Testis (tissue), 3 donors: ENCODE results near the gene DSN1. TPM values are rescaled to one million over a fixed set of nuclear protein-coding genes. Genes with fewer than 3 reads are reported as not detected.

Experiments
- DNase-seq: peaks from one replicate; pipeline ENCODE4 v3.0.0-alpha.2; 2019
- H3K27ac ChIP-seq, 2 donors: fragments of 200-600 bp; sonication (generic); one replicate each; pipeline ENCODE4 v1.5.1; 2019
- H3K27me3 ChIP-seq: fragments of 200-600 bp; sonication (generic); one replicate; pipeline ENCODE4 v1.5.1; 2019
- H3K36me3 ChIP-seq: fragments of 200-600 bp; sonication (generic); one replicate; pipeline ENCODE4 v1.5.1; 2017; ENCODE audit warnings: low read depth; ENCODE audit errors: missing control alignments
- H3K4me1 ChIP-seq: fragments of 200-600 bp; sonication (generic); one replicate; pipeline ENCODE4 v1.5.1; 2019
- H3K4me3 ChIP-seq, 2 donors: fragments of 200-600 bp; sonication (generic); one replicate each; pipeline ENCODE4 v1.5.1; 2017 to 2019
- H3K9me3 ChIP-seq: fragments of 200-600 bp; sonication (generic); one replicate; pipeline ENCODE4 v1.5.1; 2017
- POLR2A ChIP-seq: fragments of 450-650 bp; IDR thresholded peaks from one replicate; pipeline ENCODE4 v1.6.1; 2017; ENCODE audit warnings: antibody characterized with exemption, mild to moderate bottlenecking, moderate library complexity
- WGBS, 2 donors: methylation state at CpG; one replicate each; pipeline ENCODE4 v1.1.5; 2018; 5-methylcytosine and 5-hydroxymethylcytosine counted together
- intact Hi-C: fragments of 100-400 bp; cut with DNase I; formaldehyde crosslinking; loops from one replicate; pipeline ENCODE4 v1.15.1; 2023; ENCODE audit warnings: low total_unique reads
- polyA plus RNA-seq: library from polyadenylated mRNA; stranded (reverse); fragments of 350-450 nt; fragmentation: Illumina TruSeq; extraction: RNeasy Lipid Tissue Mini Kit (QIAGEN cat#74804); gene quantifications from one replicate; pipeline ENCODE4 v1.2.3, GENCODE V29; 2014; ENCODE audit warnings: low read depth, low replicate concordance; ENCODE audit not compliant: insufficient read depth
- total RNA-seq, 2 donors: library from RNA; depleted of rRNA; stranded (reverse); fragments of >200 nt; gene quantifications; one replicate each; pipeline ENCODE4 v1.2.3, GENCODE V29; 2016
- TF ChIP-seq, protein P1 (sequence below), 3 experiments: fragments of 450-650 bp in 2 of 3; fragments of 200-600 bp in 1 of 3; sonication (generic) in 1 of 3; IDR thresholded peaks; one replicate each; pipeline ENCODE4 v1.5.1; 2016 to 2019; ENCODE audit warnings: antibody characterized with exemption in 3 of 3, mild to moderate bottlenecking in 2 of 3, moderate library complexity in 1 of 3

Gene DSN1
- total and polyA plus RNA-seq, 3 donors from 2014 or later: 24.6 to 38.6 (median 30.2) TPM

DNA sequence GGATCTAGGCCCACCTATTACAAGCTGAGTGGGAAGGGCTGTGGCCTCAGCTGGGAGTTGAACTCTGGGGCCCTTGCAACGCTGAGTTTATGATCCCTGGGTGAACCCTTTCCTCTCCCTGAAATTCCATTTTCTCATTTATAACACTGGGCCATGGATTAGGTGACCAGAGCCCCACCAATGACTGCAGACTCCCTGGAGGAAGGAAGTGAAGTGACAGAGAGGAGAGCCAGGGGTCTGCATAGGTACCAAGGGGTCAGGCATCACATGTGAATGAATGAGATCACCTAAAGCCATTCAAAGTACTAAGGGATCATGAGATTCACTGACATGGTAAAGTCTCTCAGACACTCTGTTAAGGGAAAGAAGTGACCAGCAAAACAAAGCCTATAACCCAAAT is 46.5 kb upstream of the DSN1 start:
- no peak for DNase-seq
- Histone ChIP-seq H3K27me3 (no peaks in the 10 kb centered on the region), H3K4me3 (no peak overlapping the region), H3K36me3 (no peaks in the 10 kb centered on the region), H3K27ac (peak overlapping the region in 1 of 2 donors; percentile 59), H3K9me3 (no peaks in the 10 kb centered on the region), H3K4me1 (peaks cover 39% of the 10 kb centered on the region)
- intact Hi-C loops: no loop called here
- WGBS, 2 donors: 25 to 44% methylated on average over 1 of the region's 1 CpG
- TF ChIP-seq POLR2A: no peak
- TF ChIP-seq, protein P1, sequence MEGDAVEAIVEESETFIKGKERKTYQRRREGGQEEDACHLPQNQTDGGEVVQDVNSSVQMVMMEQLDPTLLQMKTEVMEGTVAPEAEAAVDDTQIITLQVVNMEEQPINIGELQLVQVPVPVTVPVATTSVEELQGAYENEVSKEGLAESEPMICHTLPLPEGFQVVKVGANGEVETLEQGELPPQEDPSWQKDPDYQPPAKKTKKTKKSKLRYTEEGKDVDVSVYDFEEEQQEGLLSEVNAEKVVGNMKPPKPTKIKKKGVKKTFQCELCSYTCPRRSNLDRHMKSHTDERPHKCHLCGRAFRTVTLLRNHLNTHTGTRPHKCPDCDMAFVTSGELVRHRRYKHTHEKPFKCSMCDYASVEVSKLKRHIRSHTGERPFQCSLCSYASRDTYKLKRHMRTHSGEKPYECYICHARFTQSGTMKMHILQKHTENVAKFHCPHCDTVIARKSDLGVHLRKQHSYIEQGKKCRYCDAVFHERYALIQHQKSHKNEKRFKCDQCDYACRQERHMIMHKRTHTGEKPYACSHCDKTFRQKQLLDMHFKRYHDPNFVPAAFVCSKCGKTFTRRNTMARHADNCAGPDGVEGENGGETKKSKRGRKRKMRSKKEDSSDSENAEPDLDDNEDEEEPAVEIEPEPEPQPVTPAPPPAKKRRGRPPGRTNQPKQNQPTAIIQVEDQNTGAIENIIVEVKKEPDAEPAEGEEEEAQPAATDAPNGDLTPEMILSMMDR (IDR thresholded peaks at IDR 0.05): no peak

DNA sequence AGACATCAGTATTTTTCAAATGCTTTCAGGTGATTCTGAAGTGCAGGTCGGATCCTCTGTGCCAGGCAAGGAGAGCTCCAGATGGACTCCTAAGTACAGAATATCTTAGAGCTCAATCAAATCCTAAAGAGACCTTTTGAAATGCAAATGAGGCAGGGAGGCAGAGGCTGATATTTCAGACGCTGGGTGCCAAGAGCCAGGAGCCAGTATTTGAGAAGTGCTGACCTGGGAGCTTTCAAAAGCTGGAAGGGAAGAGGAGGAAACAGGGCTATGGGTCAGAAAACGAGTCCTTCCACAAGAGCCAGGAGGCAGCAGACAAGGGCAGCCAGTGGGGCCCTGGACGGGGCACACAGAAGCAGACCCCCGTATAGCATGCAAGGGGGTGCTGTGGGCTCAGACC is 46.1 kb upstream of the DSN1 start:
- Histone ChIP-seq H3K27me3 (no peaks in the 10 kb centered on the region), H3K4me1 (peaks cover 39% of the 10 kb centered on the region), H3K9me3 (no peaks in the 10 kb centered on the region), H3K4me3 (no peak overlapping the region), H3K36me3 (no peaks in the 10 kb centered on the region), H3K27ac (peak overlapping the region in 1 of 2 donors; percentile 59)
- 45 to 47% methylated on average over 5 of the region's 5 CpGs for WGBS, 2 donors
- intact Hi-C loops: no loop called here
- peak; percentile 37 for DNase-seq
- TF ChIP-seq, protein P1 (IDR thresholded peaks at IDR 0.05): no peak
- no peak for TF ChIP-seq POLR2A

DNA sequence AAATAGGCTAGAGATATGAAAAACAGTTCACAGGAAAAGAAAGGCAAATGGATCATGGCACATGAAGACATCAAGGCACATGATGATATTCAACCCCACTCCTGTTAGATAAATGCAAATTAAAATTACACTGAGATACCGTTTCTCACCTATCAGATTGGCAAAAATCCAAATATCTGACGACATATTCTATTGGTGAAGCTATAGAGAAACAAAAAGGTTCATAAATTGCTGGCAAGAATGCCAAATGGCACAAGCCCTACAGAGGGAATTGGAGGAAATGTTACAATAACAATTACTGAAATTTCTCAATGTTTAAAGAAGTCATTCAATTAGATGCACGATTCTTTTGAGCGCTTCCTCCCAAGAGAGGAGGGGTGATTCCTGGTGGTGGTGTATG is 45.3 kb upstream of the DSN1 start:
- Histone ChIP-seq H3K4me3 (no peak overlapping the region), H3K4me1 (peaks cover 45% of the 10 kb centered on the region), H3K27ac (no peak overlapping the region), H3K36me3 (no peaks in the 10 kb centered on the region), H3K27me3 (no peaks in the 10 kb centered on the region), H3K9me3 (no peaks in the 10 kb centered on the region)
- intact Hi-C loops: no loop called here
- TF ChIP-seq POLR2A: no peak
- TF ChIP-seq, protein P1 (IDR thresholded peaks at IDR 0.05): no peak
- DNase-seq: no peak
- 53 to 67% methylated on average over 4 of the region's 4 CpGs for WGBS, 2 donors

DNA sequence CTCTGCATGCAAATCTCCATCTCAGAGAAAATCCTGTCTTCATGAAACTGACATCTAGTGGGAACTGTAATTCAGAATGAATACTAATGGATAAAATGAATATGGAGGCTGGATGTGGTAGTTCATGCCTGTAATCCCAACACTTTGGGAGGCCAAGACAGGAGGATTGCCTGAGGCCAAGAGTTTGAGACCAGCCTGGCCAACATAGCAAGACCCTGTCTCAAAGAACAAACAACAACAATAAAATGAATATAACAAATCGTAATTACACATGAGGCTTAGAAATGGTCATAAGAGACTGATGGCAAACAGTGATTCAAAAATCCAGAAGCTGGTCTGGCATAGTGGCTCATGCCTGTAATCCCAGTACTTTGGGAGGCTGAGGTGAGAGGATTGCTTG is 44.6 kb upstream of the DSN1 start:
- TF ChIP-seq, protein P1 (IDR thresholded peaks at IDR 0.05): no peak
- no peak for TF ChIP-seq POLR2A
- Histone ChIP-seq H3K27me3 (no peaks in the 10 kb centered on the region), H3K36me3 (no peaks in the 10 kb centered on the region), H3K4me1 (peaks cover 44% of the 10 kb centered on the region), H3K27ac (no peak overlapping the region), H3K4me3 (no peak overlapping the region), H3K9me3 (no peaks in the 10 kb centered on the region)
- intact Hi-C loops: no loop called here
- 88 to 97% methylated on average over 1 of the region's 1 CpG for WGBS, 2 donors
- no peak for DNase-seq

DNA sequence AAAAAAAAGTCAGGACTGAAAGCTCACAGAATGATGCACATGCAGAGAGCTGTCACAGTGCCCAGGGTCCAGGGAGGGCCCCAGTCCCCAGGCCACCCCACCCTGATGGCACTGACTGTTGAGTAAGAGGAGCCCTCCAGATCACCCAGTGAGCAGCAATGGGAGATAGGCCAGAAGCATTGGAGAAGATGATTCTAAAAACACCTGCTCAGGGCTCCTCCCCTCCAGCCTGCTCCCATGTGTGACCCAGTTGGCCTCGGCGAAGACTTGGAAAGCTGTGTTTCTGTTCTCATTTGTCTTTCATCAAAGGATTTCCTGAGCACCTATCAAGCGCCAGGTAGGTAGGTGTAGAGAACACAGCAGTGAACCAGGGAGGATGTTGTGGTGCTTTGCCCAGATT is 43.9 kb upstream of the DSN1 start:
- H3K9me3 ChIP-seq: no peaks in the 10 kb centered on the region
- H3K4me1 ChIP-seq: peaks cover 37% of the 10 kb centered on the region
- TF ChIP-seq POLR2A: no peak
- TF ChIP-seq, protein P1 (IDR thresholded peaks at IDR 0.05): no peak
- intact Hi-C loops: no loop called here
- 86 to 96% methylated on average over 3 of the region's 3 CpGs for WGBS, 2 donors
- no peak for DNase-seq
- H3K4me3 ChIP-seq: no peak overlapping the region
- no peaks in the 10 kb centered on the region for H3K27me3 ChIP-seq
- no peaks in the 10 kb centered on the region for H3K36me3 ChIP-seq
- no peak overlapping the region for H3K27ac ChIP-seq
